ENCODE measurements around the gene DLGAP3.

DNA sequence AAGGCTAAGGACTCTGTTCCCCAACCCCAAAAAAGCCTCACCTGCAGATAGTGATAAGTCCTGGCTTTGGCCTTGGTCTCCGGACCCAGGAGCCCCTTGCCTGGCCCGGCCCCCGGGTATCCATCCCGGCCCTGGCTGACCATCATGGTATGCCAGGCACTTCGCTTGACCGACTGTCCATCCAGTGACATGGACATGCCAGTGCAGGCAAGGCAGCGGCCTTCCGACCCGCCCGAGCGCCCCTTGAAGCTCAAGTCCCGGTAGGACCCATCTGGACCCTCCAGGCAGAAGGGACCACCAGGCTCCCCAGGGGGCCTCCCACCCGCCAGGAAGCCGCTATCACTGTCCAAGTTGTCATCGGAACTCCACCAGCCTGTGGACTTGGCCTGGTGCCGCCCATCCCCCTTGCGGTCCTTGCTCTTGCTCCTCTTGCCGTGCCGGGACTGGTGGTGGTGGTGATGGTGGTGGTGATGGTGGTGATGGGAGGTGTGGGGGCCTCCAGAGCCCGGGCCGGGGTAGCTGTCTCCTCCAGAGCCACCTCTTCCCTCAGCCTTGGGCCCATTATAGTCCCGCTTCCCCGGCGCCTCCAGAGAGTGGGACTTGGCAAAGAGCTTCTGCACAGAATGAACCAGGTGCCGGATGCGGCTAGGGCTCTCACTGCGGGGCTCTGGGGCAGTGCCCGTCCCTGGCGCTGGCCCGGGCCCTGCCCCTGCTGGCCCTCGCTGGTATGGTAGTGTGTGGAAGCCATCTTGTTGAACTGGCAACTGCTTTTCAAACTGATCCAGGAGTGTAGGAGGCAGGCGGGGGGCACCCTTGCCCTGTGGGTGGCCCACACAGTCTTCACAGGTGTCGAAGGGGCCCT is 25.0 kb downstream of the DLGAP3 start:
- TF ChIP-seq POLR2AphosphoS5 (IDR thresholded peaks at IDR 0.05; ENCODE audit: low read depth, low read length) (no peak), POLR2A (IDR thresholded peaks at IDR 0.05; ENCODE audit: low read depth, low read length) (no peak), TAF1 (IDR thresholded peaks at IDR 0.05; ENCODE audit: low read depth, low read length) (no peak), POU2F2 (IDR thresholded peaks at IDR 0.05; ENCODE audit: low read depth, low read length) (no peak), SPI1 (IDR thresholded peaks at IDR 0.05; ENCODE audit: low read depth, low read length) (no peak)
